ENCODE measurements around the gene HSPA12B.

HSPA12B gene

DNA sequence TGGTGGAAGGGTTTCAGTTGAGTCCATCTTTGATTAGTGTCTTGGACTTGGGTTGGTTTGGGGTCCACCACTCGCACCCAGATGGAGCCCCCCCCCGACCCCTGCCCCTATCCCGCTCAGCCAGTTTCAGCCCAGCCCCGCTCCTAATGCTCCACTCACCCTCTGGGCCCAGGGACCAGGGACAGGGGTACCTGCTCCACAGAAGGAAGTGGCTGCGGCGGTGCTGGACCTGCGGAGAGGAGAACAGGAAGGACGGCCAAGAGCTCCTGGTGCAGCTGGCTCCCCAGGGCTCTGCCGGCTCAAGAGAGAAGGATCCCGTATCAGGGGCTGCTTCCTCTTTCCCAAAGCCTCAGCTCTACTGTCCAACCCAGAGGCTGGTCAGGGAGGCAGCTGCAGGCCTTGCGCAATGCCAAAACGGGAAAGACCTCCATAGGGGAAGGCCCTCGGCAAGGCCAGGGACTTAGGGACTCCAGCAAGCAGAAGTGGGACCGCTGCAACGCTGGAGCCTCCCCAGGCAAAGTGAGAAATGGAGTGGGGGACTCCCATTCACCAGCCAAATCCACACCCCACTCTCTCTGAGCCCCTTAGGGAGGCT, 20.1 kb upstream of the HSPA12B start, which contains the start of gene SIGLEC1:
Gene SIGLEC1, minus strand, starts transcription at position 322 of the 595 bp plus-strand sequence. CDS start 5,472 bp downstream, outside the sequence.
- peak; percentile 95 for DNase-seq (ENCODE audit: low read depth)
- H3K4me3 ChIP-seq (ENCODE audit: low read depth, low read length) = no peak within 1 kb of the TSS
- TF ChIP-seq, protein P1, sequence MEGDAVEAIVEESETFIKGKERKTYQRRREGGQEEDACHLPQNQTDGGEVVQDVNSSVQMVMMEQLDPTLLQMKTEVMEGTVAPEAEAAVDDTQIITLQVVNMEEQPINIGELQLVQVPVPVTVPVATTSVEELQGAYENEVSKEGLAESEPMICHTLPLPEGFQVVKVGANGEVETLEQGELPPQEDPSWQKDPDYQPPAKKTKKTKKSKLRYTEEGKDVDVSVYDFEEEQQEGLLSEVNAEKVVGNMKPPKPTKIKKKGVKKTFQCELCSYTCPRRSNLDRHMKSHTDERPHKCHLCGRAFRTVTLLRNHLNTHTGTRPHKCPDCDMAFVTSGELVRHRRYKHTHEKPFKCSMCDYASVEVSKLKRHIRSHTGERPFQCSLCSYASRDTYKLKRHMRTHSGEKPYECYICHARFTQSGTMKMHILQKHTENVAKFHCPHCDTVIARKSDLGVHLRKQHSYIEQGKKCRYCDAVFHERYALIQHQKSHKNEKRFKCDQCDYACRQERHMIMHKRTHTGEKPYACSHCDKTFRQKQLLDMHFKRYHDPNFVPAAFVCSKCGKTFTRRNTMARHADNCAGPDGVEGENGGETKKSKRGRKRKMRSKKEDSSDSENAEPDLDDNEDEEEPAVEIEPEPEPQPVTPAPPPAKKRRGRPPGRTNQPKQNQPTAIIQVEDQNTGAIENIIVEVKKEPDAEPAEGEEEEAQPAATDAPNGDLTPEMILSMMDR (IDR thresholded peaks at IDR 0.05; ENCODE audit: low read depth, low read length) = no peak
- TF ChIP-seq, protein P2, sequence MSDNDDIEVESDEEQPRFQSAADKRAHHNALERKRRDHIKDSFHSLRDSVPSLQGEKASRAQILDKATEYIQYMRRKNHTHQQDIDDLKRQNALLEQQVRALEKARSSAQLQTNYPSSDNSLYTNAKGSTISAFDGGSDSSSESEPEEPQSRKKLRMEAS (IDR thresholded peaks at IDR 0.05; ENCODE audit: low read depth, low read length) = no peak
- TF ChIP-seq POLR2A (IDR thresholded peaks at IDR 0.05; ENCODE audit: extremely low read depth, insufficient read length) (no peak), MYC (IDR thresholded peaks at IDR 0.05; ENCODE audit: low read depth, low read length) (no peak)

DNA sequence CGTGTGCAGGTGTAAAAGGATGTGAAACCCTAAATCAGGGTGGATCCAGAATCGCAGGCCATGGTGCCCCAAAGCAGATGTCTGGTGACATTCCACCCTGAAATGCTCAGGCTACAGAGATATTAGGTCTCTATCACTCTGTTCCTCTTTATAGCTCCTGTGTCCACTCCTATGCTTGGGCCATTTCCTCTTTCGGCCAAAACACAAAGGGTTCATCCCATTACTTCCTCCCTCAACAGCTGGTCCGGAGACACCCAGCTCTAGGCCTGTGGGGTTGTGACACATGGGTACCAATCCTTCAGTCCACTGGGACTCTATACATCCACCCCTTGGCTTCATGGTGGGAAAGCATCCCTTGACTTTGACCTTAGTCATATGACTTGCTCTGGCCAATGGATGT, 18.4 kb upstream of the HSPA12B start:
- no peak overlapping the region for H3K4me3 ChIP-seq (ENCODE audit: low read depth, low read length)
- TF ChIP-seq, protein P1 (IDR thresholded peaks at IDR 0.05; ENCODE audit: low read depth, low read length) = no peak
- TF ChIP-seq, protein P2 (IDR thresholded peaks at IDR 0.05; ENCODE audit: low read depth, low read length) = no peak
- TF ChIP-seq POLR2A (IDR thresholded peaks at IDR 0.05; ENCODE audit: extremely low read depth, insufficient read length) = no peak
- no peak for TF ChIP-seq MYC (IDR thresholded peaks at IDR 0.05; ENCODE audit: low read depth, low read length)
- no peak for DNase-seq (ENCODE audit: low read depth)

DNA sequence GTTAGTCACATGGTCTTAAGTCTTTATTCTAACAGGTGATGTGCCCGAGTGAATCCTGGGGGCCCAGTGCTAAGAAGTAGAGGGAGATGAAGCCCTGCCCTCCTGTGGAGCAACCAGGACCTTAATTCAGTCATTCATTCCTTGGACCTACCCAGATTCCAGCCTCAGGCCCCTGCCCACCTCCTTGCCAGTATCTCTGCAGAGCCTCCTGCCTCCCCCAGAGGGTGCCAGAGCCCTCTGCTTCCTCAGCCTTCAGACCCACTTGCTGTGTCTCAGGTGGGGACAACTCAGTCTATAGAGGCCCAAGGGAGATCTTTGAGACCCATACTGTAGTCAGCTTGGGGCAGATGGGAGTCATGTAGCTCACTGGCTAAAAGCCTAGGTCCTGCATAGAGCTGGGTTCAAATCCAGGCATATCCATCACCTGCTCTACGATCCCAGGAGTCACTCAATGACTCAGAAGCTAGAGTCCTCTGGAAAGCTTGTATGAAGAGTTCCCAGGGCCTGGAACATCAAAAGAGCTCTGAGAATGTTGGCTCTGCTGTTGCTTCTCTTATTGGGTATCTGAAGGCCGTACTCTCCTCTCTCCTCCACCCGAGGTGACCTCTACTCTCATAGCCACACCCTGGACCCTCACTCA, 16.2 kb upstream of the HSPA12B start:
- no peak for TF ChIP-seq MYC (IDR thresholded peaks at IDR 0.05; ENCODE audit: low read depth, low read length)
- TF ChIP-seq, protein P1 (IDR thresholded peaks at IDR 0.05; ENCODE audit: low read depth, low read length) = peak; percentile 88
- TF ChIP-seq, protein P2 (IDR thresholded peaks at IDR 0.05; ENCODE audit: low read depth, low read length) = no peak
- H3K4me3 ChIP-seq (ENCODE audit: low read depth, low read length) = no peak overlapping the region
- DNase-seq (ENCODE audit: low read depth) = peak; percentile 77

DNA sequence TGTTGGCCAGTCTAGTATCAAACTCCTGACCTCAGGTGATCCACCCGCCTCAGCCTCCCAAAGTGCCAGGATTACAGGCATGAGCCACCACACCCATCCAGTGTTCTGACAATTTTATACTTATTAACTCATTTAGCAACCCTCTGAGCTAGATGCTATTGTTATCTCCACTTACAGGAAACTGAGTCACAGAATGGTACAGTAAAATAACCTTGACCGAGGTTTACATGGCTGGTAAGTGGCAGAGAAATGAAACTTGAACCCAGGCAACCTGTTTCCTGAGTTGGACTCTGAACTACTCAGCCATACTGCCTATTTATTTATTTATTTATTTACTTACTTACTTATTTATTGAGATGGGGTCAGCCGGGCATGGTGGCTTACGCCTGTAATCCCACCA, 13.4 kb upstream of the HSPA12B start:
- TF ChIP-seq, protein P1 (IDR thresholded peaks at IDR 0.05; ENCODE audit: low read depth, low read length) = no peak
- no peak for TF ChIP-seq POLR2A (IDR thresholded peaks at IDR 0.05; ENCODE audit: extremely low read depth, insufficient read length)
- TF ChIP-seq, protein P2 (IDR thresholded peaks at IDR 0.05; ENCODE audit: low read depth, low read length) = no peak
- TF ChIP-seq MYC (IDR thresholded peaks at IDR 0.05; ENCODE audit: low read depth, low read length) = no peak

DNA sequence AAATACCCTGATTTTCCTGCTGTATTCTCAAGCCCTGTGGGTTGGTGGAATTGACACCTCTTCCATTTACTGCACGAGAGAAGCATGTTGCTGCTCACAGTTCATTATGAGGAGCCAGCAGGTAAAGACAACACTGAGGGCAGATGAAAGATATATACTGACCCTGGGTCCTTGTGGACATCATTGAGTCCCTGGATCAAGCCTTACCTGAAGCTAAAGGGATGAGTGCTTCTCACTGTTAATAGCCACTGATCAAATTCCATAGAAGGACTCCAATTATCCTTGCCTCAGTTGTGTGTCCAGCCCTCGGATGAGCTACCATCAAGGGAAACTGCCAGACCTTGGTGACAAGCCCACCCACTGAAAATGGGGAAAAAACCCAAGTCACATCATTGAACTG, 12.4 kb upstream of the HSPA12B start:
- DNase-seq (ENCODE audit: low read depth) = no peak
- no peak for TF ChIP-seq POLR2A (IDR thresholded peaks at IDR 0.05; ENCODE audit: extremely low read depth, insufficient read length)
- TF ChIP-seq, protein P2 (IDR thresholded peaks at IDR 0.05; ENCODE audit: low read depth, low read length) = no peak
- TF ChIP-seq MYC (IDR thresholded peaks at IDR 0.05; ENCODE audit: low read depth, low read length) = no peak
- TF ChIP-seq, protein P1 (IDR thresholded peaks at IDR 0.05; ENCODE audit: low read depth, low read length) = no peak
- H3K4me3 ChIP-seq (ENCODE audit: low read depth, low read length) = no peak overlapping the region

More for the DNA sequence above, 13.4 kb upstream of the HSPA12B start:
- DNase-seq (ENCODE audit: low read depth) = no peak
- H3K4me3 ChIP-seq (ENCODE audit: low read depth, low read length) = no peak overlapping the region

Data from NB4 (cell line).